ENCODE data around the gene DGKQ. TPM values are rescaled to one million over a fixed set of nuclear protein-coding genes. Genes with fewer than 3 reads are reported as not detected.
"Not testable (repeated sequence)": the region's sequence is repeated elsewhere in the genome, so short reads cannot be mapped to it uniquely, and the experiment has no call there.

DGKQ gene
- total RNA-seq, 2 experiments from 2014 or later: 10.8 to 11.1 TPM

DNA sequence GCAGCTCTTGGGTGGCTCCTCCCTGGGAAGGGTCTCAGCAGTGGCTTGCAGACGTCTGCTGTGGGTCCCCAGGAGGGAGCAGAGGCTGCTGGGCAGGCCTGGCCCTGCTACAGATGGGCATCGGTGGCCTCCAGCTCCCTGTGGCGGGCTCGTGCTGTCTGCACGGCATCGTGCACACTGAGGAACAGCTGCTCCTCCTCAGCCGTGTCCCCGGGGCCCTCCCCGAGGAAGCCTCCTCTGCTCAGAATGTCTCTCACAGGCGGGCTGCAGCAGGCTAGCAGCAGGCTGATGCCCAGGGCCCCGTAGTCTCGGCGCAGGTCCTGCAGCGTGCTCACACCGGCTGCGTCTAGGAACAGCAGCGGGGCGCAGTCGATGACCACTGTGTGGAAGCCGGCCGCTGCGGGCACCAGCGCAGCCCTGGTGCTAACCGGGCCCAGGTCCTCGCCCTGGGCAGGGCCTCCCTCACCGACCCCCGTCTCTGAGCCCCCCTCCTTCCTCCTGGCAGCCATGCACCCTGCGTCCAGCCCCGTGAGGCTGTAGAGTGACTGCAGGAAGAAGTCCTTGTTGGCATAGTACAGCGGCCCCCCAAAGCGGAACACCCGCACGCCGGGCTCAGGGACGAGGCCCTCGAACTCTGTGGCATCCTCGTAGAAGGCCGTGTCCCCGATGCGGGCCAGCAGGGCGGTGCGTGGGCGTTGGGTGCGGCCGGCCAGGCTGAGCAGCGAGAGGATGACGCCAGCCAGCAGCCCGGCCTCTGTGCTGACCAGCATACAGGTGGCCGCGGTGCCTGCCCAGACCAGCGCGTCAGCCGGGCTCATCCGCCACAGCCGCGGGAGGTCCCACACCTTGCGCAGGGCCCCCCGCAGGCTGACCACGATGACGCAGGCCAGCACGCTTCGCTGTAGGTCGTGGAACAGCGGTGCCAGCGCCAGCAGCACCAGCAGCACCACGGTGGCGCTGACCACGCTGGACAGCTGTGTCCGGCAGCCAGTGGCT lies 15.7 kb upstream of the DGKQ start:
- CTCF ChIA-PET: interaction anchor here (2.8 kb wide), 1 partner anchor 59 kb away, joined by 9 read pairs; no protein-coding TSS in a partner anchor
- H3K4me1 Mint-ChIP-seq (ENCODE audit: low read depth): peaks cover 28% of the 10 kb centered on the region

DNA sequence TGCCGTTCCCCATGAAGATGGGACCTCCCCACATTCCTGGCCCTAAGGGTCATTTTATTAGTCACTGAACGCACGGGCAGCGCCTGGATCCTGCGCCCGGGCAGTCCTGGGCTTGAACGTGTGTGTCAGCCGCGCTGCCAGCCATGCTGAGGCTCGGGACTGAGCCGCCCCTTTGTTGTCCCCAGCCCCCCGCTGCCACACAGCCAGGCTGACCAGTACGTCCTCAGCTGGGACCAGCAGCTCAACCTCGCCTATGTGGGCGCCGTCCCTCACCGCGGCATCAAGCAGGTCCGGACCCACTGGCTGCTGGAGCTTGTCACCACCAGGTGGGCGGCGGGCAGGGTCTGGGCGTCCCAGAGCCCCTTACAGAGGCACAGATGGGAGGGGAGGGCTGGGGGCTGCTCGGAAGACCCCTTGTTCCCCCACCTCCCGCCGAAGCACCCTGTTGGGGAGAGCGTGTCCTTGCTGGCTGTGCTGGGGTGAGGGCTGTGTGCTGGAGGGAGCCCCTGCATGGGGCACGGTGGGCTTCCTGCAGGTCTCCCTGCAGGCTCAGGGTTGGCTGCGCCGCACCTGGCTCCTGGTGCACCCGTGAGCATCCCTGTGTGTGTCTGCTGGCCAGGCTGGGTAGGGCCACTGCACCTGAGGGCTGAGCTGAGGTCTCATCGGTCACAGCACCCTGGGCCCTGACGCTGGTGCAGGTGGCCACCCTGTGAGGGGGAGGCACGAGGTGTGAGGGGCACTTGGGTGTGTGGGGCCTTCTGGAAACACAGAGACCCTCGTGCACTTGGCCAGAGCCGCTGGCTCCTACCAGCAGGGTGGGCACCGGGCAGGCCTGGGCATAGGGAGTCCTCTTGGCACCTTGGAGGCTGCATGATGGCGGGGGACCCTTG lies 14.5 kb upstream of the DGKQ start:
- Mint-ChIP-seq H3K4me3 (peak overlapping the region; percentile 77), H3K27ac (no peak overlapping the region), H3K9me3 (no peaks in the 10 kb centered on the region), H3K4me1 (ENCODE audit: low read depth) (peaks cover 28% of the 10 kb centered on the region), H3K27me3 (ENCODE audit: low read depth) (no peaks in the 10 kb centered on the region), H3K36me3 (ENCODE audit: low read depth) (peaks cover 2% of the 10 kb centered on the region)
- no peak for DNase-seq
- intact Hi-C loops (cut with micrococcal nuclease): loop anchor here (1.0 to 5.0 kb wide), 4 partner anchors 15 to 386 kb away; partner anchors contain the start of gene DGKQ
- CTCF ChIA-PET: interaction anchor here (0.9 to 2.8 kb wide), 9 partner anchors 13 to 245 kb away, joined by 3 to 10 read pairs (median 3); no protein-coding TSS in a partner anchor

More for the DNA sequence above, 15.7 kb upstream of the DGKQ start:
- H3K27ac Mint-ChIP-seq: no peak overlapping the region
- intact Hi-C loops (cut with micrococcal nuclease): loop anchor here (5.0 kb wide), 1 partner anchor 387 kb away; no protein-coding TSS in a partner anchor
- H3K9me3 Mint-ChIP-seq: no peaks in the 10 kb centered on the region
- DNase-seq: no peak
- H3K27me3 Mint-ChIP-seq (ENCODE audit: low read depth): no peaks in the 10 kb centered on the region
- no peak overlapping the region for H3K4me3 Mint-ChIP-seq
- H3K36me3 Mint-ChIP-seq (ENCODE audit: low read depth): peaks cover 2% of the 10 kb centered on the region

DNA sequence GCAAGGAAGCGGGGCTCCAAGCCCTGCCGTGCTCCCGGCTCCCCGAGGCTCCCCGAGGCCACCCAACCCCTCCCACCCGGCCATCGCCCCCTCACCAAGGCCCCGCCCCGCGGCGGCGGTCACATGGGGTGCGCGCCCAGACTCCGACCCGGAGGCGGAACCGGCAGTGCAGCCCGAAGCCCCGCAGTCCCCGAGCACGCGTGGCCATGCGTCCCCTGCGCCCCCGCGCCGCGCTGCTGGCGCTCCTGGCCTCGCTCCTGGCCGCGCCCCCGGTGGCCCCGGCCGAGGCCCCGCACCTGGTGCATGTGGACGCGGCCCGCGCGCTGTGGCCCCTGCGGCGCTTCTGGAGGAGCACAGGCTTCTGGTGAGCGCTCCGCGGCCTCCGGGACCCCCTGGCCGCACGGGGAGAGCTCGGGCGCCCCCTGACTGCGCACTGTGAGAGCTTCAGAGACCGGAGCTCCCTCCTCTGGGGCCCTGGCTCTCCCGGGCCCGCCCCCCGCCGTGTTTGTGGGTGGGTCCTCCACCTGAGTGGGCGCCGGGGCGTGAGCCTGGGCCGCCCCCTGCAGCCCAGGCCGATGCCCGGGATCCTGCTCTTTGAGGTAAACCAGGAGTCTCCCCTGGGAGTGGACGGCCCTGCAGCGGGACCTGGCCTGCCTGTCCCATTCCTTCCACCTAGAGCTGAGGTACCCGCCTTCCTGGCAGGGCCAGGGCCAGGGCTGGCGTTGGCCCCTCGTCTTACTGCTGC lies 13.7 kb upstream of the DGKQ start, which contains the start of gene IDUA:
IDUA (plus strand) TSS at position 166 of the 745 bp plus-strand sequence; CDS start at position 207, 41 bp downstream.
- intact Hi-C loops (cut with micrococcal nuclease): loop anchor here (1.0 to 5.0 kb wide), 5 partner anchors 14 to 385 kb away; partner anchors contain the start of genes DGKQ, GAK and TMEM175
- Mint-ChIP-seq H3K36me3 (ENCODE audit: low read depth) (peaks cover 2% of the 10 kb centered on the region), H3K9me3 (no peaks in the 10 kb centered on the region), H3K4me3 (peak within 1 kb of the TSS; percentile 91), H3K27ac (peak within 1 kb of the TSS; percentile 74), H3K27me3 (ENCODE audit: low read depth) (no peaks in the 10 kb centered on the region), H3K4me1 (ENCODE audit: low read depth) (peaks cover 28% of the 10 kb centered on the region)
- DNase-seq: peak; percentile 87
- CTCF ChIA-PET: interaction anchor here (0.9 to 2.8 kb wide), 10 partner anchors 12 to 245 kb away, joined by 3 to 10 read pairs (median 3); no protein-coding TSS in a partner anchor

- H3K4me3 Mint-ChIP-seq: peak overlapping the region; percentile 91
- DNase-seq: no peak
- H3K9me3 Mint-ChIP-seq: no peaks in the 10 kb centered on the region
- no peaks in the 10 kb centered on the region for H3K27me3 Mint-ChIP-seq (ENCODE audit: low read depth)
- CTCF ChIA-PET: interaction anchor here (1.0 to 2.8 kb wide), 8 partner anchors 19 to 244 kb away, joined by 3 to 10 read pairs (median 3); no protein-coding TSS in a partner anchor
- H3K4me1 Mint-ChIP-seq (ENCODE audit: low read depth): peaks cover 28% of the 10 kb centered on the region
- peaks cover 2% of the 10 kb centered on the region for H3K36me3 Mint-ChIP-seq (ENCODE audit: low read depth)
- intact Hi-C loops (cut with micrococcal nuclease): loop anchor here (1.0 to 5.0 kb wide), 3 partner anchors 54 to 384 kb away; partner anchors contain the start of genes GAK and TMEM175
- H3K27ac Mint-ChIP-seq: peak overlapping the region; percentile 74
These were observed 13.1 kb upstream of the DGKQ start for GRCh38 chr4:986428-986878.

GRCh38 chr4:985123-985830 lies 11.9 kb upstream of the DGKQ start:
- Mint-ChIP-seq H3K4me3 (peak overlapping the region; percentile 62), H3K4me1 (ENCODE audit: low read depth) (peaks cover 28% of the 10 kb centered on the region), H3K27ac (no peak overlapping the region), H3K9me3 (no peaks in the 10 kb centered on the region), H3K27me3 (ENCODE audit: low read depth) (no peaks in the 10 kb centered on the region), H3K36me3 (ENCODE audit: low read depth) (no peaks in the 10 kb centered on the region)
- intact Hi-C loops (cut with micrococcal nuclease): loop anchor here (5.0 kb wide), 1 partner anchor 383 kb away; no protein-coding TSS in a partner anchor
- peak; percentile 80 for DNase-seq
- CTCF ChIA-PET: interaction anchor here (1.1 kb wide), 1 partner anchor 140 kb away, joined by 3 read pairs; no protein-coding TSS in a partner anchor

- H3K4me1 Mint-ChIP-seq (ENCODE audit: low read depth): peaks cover 28% of the 10 kb centered on the region
- intact Hi-C loops (cut with micrococcal nuclease): loop anchor here (5.0 kb wide), 1 partner anchor 382 kb away; no protein-coding TSS in a partner anchor
These were observed 11.1 kb upstream of the DGKQ start for GRCh38 chr4:984336-985054.

DNA sequence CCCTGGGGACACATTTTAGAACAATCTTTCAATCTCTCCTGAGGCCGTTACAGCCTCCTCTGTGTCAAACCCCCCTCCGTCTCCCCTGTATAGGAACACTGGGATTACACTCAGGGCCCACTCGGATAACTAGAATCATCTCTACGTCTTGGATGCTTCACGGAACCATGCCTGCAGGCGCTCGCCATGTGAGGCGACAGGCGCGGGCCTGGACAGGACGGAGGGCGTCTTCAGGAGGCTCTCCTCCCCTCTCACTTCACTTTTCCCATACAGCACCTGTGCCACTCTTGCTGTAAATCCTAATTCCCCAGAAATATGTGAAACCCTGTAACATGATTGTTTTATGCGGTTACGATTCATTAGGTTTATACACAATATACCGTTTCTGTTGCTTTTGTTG lies 9.4 kb upstream of the DGKQ start:
- Mint-ChIP-seq H3K27me3 (ENCODE audit: low read depth) (no peaks in the 10 kb centered on the region), H3K4me3 (no peak overlapping the region), H3K4me1 (ENCODE audit: low read depth) (peaks cover 23% of the 10 kb centered on the region), H3K27ac (no peak overlapping the region), H3K36me3 (ENCODE audit: low read depth) (no peaks in the 10 kb centered on the region), H3K9me3 (no peaks in the 10 kb centered on the region)
- intact Hi-C loops (cut with micrococcal nuclease): no loop called here
- DNase-seq: no peak
- CTCF ChIA-PET: no interaction called here

More at GRCh38 chr4:984336-985054, 11.1 kb upstream of the DGKQ start:
- Mint-ChIP-seq H3K9me3 (no peaks in the 10 kb centered on the region), H3K4me3 (peak overlapping the region; percentile 62), H3K27me3 (ENCODE audit: low read depth) (no peaks in the 10 kb centered on the region), H3K27ac (no peak overlapping the region), H3K36me3 (ENCODE audit: low read depth) (no peaks in the 10 kb centered on the region)
- CTCF ChIA-PET: interaction anchor here (1.1 kb wide), 1 partner anchor 242 kb away, joined by 4 read pairs; no protein-coding TSS in a partner anchor
- no peak for DNase-seq

- no peak overlapping the region for H3K4me3 Mint-ChIP-seq
- no peak overlapping the region for H3K27ac Mint-ChIP-seq
- no peaks in the 10 kb centered on the region for H3K9me3 Mint-ChIP-seq
- H3K27me3 Mint-ChIP-seq (ENCODE audit: low read depth): no peaks in the 10 kb centered on the region
- no peaks in the 10 kb centered on the region for H3K36me3 Mint-ChIP-seq (ENCODE audit: low read depth)
- CTCF ChIA-PET: no interaction called here
- H3K4me1 Mint-ChIP-seq (ENCODE audit: low read depth): peaks cover 20% of the 10 kb centered on the region
- intact Hi-C loops (cut with micrococcal nuclease): no loop called here
- no peak for DNase-seq
These were observed 8.9 kb upstream of the DGKQ start for GRCh38 chr4:982291-982690.

- H3K27ac Mint-ChIP-seq: no peak overlapping the region
- no peaks in the 10 kb centered on the region for H3K27me3 Mint-ChIP-seq (ENCODE audit: low read depth)
- no peaks in the 10 kb centered on the region for H3K9me3 Mint-ChIP-seq
- H3K4me3 Mint-ChIP-seq: no peak overlapping the region
- H3K36me3 Mint-ChIP-seq (ENCODE audit: low read depth): no peaks in the 10 kb centered on the region
- DNase-seq: no peak
- no peaks in the 10 kb centered on the region for H3K4me1 Mint-ChIP-seq (ENCODE audit: low read depth)
- intact Hi-C loops (cut with micrococcal nuclease): no loop called here
- CTCF ChIA-PET: no interaction called here
These were observed 5.8 kb upstream of the DGKQ start for GRCh38 chr4:978957-979701.

- DNase-seq; intact Hi-C loops (cut with micrococcal nuclease); CTCF ChIA-PET: not testable (repeated sequence)
These were observed 2.6 kb upstream of the DGKQ start for GRCh38 chr4:976016-976415.

More at GRCh38 chr4:976016-976415, 2.6 kb upstream of the DGKQ start:
- H3K27me3 Mint-ChIP-seq (ENCODE audit: low read depth); H3K36me3 Mint-ChIP-seq (ENCODE audit: low read depth); H3K4me3 Mint-ChIP-seq; H3K9me3 Mint-ChIP-seq; H3K27ac Mint-ChIP-seq; H3K4me1 Mint-ChIP-seq (ENCODE audit: low read depth): not testable (repeated sequence)
